Erythroblast (primary cell): Measurements from ENCODE around the gene GGTA1.

Experiments used
- GATA1 ChIP-seq: IDR thresholded peaks from 2 replicates; pipeline ENCODE4 v1.6.1; 2011; ENCODE audit warnings: low read depth, mild to moderate bottlenecking, control low read depth, low read length, moderate library complexity
- POLR2A ChIP-seq: IDR thresholded peaks from 2 replicates; pipeline ENCODE4 v1.6.1; 2011; ENCODE audit warnings: mild to moderate bottlenecking, low read length

DNA sequence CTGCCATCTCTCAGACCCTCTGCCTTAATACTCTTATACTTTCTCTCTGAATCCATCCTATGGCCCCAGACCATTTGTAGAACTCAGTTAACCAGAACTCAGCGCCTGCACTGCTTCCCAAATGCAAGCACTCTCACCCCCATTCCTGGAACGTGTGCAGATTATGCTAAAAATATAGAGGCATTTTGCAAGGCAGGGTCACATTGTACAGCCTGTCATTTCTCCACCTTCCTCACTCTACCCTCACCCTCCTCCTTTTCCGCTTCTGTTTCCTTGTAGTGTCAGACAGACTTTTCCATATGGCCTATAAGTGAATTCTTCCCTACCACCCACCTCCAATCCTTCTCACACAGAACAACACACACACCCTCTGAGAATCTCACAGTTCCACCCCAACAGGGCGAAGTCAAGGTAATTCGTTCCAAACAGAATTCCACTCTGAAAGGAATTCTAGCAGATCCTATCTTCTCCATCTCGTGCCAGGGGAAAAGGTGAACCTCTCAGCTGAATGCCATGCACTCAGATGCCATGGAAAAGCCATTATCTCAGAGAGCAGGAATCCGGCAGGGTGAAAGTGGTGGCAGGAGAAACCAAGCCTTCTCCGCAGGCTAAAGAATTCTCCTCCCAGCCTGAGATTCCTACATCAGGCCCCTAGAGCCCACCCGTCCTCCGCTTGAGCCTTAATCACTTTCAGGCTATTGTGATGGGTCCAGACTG, 25.3 kb downstream of the GGTA1 start:
- TF ChIP-seq POLR2A = no peak
- no peak for TF ChIP-seq GATA1
